NCI-H82 (cell line): ENCODE measurements around the gene MARCHF3.
"Not testable (repeated sequence)": the region's sequence is repeated elsewhere in the genome, so short reads cannot be mapped to it uniquely, and the experiment has no call there.

ENCODE experiments used
- DNase-seq: peaks from one replicate; lab custom pipeline; 2025; lab: John Stamatoyannopoulos, UW

Gene MARCHF3

GRCh38 chr5:127051591-127051990, 21.2 kb upstream of the MARCHF3 start:
- DNase-seq: no peak

- no peak for DNase-seq
Measured at GRCh38 chr5:127046343-127047072, 16.1 kb upstream of the MARCHF3 start.

- DNase-seq: no peak
Measured at GRCh38 chr5:127042593-127042992, 12.2 kb upstream of the MARCHF3 start.

GRCh38 chr5:127041571-127041970, 11.2 kb upstream of the MARCHF3 start:
- DNase-seq: no peak

GRCh38 chr5:127040796-127041520, 10.6 kb upstream of the MARCHF3 start:
- peak; percentile 9 for DNase-seq

GRCh38 chr5:127038550-127038949, 8.2 kb upstream of the MARCHF3 start:
- DNase-seq: no peak

GRCh38 chr5:127031863-127032232, 1.5 kb upstream of the MARCHF3 start:
- DNase-seq: peak; percentile 2

GRCh38 chr5:127031147-127031862, 947 bp upstream of the MARCHF3 start:
- peak; percentile 50 for DNase-seq

- peak; percentile 54 for DNase-seq
Measured at GRCh38 chr5:127029581-127030258, 638 bp downstream of the MARCHF3 start.

- DNase-seq: peak; percentile 77
Measured at GRCh38 chr5:127028822-127029457, 1.4 kb downstream of the MARCHF3 start.

GRCh38 chr5:127027539-127027938, 2.8 kb downstream of the MARCHF3 start:
- DNase-seq: no peak

GRCh38 chr5:127026166-127026565, 4.2 kb downstream of the MARCHF3 start:
- DNase-seq: no peak

- no peak for DNase-seq
Measured at GRCh38 chr5:127025467-127025866, 4.9 kb downstream of the MARCHF3 start.

GRCh38 chr5:127024821-127025220, 5.5 kb downstream of the MARCHF3 start:
- no peak for DNase-seq

GRCh38 chr5:127023552-127024191, 6.7 kb downstream of the MARCHF3 start:
- DNase-seq: not testable (repeated sequence)

GRCh38 chr5:127022846-127023245, 7.5 kb downstream of the MARCHF3 start:
- DNase-seq: no peak

GRCh38 chr5:127019928-127020327, 10.4 kb downstream of the MARCHF3 start:
- peak; percentile 96 for DNase-seq

GRCh38 chr5:127016722-127017121, 13.6 kb downstream of the MARCHF3 start:
- not testable (repeated sequence) for DNase-seq

GRCh38 chr5:127015716-127016115, 14.6 kb downstream of the MARCHF3 start:
- no peak for DNase-seq

GRCh38 chr5:127014573-127014972, 15.8 kb downstream of the MARCHF3 start:
- no peak for DNase-seq

GRCh38 chr5:127013407-127013806, 17.0 kb downstream of the MARCHF3 start:
- no peak for DNase-seq
